Retinal pigment epithelial cell (primary cell): ENCODE measurements around the gene CIC.

Experiments used
- DNase-seq: peaks from one replicate; pipeline ENCODE4 v3.0.0-alpha.2; 2010; ENCODE audit warnings: low read depth
- H3K4me3 ChIP-seq: 2 replicates; pipeline ENCODE4 v1.5.1; 2011; ENCODE audit warnings: mild to moderate bottlenecking, low read length, control low read depth, moderate library complexity
- TF ChIP-seq, protein P1 (sequence below): conservative IDR thresholded peaks from 2 replicates; pipeline ENCODE4 v1.5.1; 2011; ENCODE audit warnings: low read depth, low read length, control low read depth, inconsistent platforms

The CIC gene

DNA sequence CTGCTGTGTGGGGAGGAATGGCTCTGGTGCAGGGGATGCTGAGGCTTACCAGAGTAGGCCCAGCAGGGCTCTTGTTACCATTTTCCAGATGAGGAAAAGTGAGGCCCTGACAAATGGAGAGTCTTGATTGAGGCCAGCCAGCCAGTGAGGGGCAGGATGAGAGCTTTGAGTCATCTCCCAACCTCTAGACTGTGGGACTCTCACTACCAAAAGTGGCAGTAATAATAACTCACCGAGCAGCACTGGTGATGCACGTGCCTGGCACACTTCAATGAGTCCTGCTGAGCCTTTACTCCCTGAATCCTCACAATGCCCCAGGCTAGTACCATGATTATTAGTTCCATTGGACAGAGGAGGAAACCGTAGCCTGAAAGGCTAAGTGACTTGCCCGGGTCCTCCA is 7.8 kb downstream of the CIC start:
- TF ChIP-seq, protein P1, sequence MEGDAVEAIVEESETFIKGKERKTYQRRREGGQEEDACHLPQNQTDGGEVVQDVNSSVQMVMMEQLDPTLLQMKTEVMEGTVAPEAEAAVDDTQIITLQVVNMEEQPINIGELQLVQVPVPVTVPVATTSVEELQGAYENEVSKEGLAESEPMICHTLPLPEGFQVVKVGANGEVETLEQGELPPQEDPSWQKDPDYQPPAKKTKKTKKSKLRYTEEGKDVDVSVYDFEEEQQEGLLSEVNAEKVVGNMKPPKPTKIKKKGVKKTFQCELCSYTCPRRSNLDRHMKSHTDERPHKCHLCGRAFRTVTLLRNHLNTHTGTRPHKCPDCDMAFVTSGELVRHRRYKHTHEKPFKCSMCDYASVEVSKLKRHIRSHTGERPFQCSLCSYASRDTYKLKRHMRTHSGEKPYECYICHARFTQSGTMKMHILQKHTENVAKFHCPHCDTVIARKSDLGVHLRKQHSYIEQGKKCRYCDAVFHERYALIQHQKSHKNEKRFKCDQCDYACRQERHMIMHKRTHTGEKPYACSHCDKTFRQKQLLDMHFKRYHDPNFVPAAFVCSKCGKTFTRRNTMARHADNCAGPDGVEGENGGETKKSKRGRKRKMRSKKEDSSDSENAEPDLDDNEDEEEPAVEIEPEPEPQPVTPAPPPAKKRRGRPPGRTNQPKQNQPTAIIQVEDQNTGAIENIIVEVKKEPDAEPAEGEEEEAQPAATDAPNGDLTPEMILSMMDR, result no peak
- no peak overlapping the region for H3K4me3 ChIP-seq
- DNase-seq, result no peak

DNA sequence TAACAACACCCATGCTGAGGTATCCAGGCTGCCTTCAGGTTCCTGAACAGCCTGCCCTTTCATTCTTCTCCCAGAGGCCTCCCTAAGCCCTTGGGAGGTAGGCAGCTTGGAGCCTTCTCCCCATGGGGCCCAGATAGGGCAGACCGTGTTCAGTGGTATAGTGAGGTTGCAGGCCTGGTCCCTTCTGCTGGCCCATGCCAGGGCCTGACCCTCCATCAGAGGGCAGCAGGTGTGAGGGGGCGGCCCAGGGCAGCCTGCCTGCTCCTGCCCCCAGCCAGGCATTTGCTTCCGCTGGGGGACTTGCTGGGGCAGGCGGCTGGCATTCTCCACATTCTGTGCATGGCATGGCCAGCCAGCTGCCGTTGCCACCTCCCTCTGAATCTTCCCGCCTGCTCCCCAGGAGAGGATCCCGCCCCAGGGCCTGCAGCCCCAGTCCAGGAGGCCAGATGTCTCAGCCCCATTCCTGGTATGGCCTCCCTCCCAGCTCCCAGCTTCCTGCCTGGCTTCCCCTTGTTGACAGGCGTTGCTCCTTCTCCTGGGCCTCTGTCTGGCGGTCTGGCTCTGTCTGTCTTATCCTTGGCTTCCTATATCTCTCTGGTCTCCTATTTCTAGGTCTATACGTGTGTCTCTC is 8.9 kb downstream of the CIC start:
- TF ChIP-seq, protein P1, result no peak
- DNase-seq, result no peak
- peak overlapping the region; percentile 0 for H3K4me3 ChIP-seq

DNA sequence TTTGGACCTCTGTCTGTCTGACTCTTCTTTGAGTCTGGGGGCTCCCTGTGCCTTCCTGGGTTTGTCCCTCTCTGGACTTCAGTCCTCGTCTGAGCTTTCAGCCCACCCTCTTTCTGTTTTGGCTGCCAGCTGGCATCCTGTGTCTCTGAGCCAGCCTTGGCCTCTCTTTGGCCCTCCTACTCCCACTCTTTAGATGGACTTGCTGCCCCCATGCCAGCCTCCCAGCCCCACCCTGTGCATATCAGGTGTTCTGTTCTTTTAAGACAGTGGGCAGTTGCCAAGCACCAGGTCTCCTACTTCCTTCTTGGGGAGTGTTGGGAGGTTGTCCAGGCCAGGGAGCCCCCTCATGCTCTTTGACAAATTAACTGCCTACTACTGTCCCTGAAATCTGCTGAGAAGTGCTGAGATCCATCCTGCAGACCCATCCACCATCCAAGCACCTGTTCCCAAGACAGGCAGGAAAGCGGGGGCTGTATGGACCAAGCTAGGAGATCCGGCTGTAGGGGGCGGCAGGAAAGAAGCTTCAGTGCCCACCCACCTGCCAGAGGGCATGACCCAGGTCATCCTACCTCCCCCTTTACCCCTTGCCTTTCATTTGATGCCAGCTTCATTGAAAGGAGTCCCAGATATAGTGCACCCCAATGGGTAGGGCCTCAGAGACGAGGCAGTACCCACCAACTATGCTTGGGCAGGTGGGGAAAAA is 9.6 kb downstream of the CIC start:
- H3K4me3 ChIP-seq, result peak overlapping the region; percentile 0
- TF ChIP-seq, protein P1, result no peak
- DNase-seq, result no peak

DNA sequence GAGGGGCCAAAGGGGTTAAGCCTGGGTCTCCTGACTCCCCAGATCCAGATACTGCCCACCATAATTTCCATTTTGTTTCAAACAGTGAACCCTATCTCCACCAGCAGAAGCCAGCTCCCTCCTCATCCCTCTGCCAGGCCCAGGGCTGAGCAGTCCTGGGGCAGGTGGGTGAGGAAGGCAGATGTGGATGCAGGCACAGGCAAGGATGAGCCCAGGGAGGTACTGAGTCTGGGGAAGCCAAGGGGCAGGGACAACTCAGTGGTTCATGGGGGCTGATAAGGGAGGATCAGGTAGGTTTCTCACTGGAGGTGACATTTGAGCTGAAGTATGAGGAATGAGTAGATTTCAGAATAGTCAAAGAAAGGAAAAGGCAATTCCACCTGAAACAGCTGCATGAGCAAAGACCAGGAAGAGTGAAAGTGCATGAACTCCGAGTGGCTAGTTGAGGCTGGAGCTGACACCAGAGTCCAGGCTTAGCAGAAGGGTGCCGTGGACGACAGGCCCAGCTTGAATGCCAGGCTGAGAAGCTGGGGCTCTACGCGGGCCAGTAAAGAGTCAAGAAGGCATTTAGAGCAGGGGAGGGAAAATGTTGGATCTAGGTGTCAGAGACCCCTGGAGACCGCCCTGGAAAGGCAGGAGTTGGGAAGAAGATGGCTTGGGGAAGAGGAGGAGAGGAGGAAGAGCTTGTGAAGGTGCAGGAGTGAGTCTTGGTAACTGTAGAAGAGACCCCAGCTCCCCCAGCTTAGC is 10.3 kb downstream of the CIC start:
- TF ChIP-seq, protein P1, result no peak
- no peak for DNase-seq

DNA sequence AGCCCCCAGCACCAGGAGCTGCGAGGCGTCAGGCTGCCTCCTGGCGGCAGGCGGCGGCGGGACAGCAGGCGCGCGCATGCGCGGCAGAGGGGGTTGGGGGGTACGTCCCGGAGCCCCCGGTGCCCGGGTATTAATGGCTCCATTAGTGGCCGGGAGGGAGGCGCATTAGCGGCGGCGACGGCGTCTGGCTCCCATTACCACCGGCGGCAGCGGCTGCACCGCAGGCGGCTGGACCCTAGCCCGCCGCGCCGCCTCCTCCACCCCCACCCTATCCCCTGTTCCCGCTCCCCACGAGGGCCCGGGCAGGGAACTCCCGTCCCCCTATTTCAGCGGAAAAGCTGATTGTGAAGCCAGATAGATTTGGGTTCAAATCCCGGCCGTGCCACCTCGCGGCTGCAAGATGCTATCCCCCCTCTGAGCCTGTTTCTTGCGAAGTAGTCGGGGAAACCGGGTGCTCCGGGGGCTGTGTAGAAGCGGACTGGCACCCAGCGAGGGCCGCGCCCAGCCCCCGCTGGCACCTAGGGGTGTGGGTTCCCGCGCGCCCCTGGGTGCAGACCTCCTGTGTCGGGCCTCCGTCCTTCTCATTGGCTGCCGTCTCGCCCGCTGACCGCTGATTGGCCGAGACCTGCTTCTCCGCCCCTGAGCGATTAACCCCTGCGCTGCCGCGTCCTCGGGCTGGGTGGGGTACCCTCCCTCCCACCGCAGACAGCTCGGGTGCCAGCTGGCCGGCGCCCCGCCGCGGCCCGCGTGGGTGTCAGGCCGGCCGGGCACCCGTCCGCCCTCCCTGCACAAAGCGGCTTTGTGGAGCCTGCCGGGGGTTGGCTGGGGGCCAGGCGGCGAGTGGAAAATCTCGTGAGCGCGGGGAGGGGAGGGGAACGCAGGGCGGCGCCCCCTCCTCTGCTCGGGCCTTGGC is 11.1 kb downstream of the CIC start:
- H3K4me3 ChIP-seq, result peak overlapping the region; percentile 69
- TF ChIP-seq, protein P1, result peak; percentile 86
- peak; percentile 87 for DNase-seq

More for the DNA sequence above, 10.3 kb downstream of the CIC start:
- peak overlapping the region; percentile 69 for H3K4me3 ChIP-seq

DNA sequence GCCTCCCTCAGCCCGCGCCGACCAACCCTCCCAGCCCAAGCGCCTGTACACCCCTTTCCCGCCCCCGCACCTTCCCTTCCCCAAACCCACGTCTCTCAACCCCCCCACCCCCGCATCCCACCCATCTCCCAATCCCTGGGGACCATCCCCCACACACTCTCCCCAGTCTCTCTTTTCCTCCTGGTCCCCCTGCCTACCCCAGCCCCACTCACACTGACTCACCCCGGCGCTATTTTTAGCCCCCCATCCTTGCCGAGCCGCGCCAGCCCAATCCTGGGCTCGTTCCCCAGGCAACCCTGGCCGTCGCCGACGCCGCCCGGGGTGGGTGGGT is 11.7 kb downstream of the CIC start:
- H3K4me3 ChIP-seq, result peak overlapping the region; percentile 69
- no peak for DNase-seq
- TF ChIP-seq, protein P1, result no peak
